HG03571 (cell line): ENCODE data around the gene ZNF749.
A peak's percentile ranks its signal among the peaks of the same experiment; 100 is the strongest.

ENCODE experiments used
- ATAC-seq: cut with Tn5 transposase; IDR thresholded peaks from one replicate; pipeline ENCODE4 v1.9.1; 2021; ENCODE audit not compliant: unreplicated experiment

Gene ZNF749

DNA sequence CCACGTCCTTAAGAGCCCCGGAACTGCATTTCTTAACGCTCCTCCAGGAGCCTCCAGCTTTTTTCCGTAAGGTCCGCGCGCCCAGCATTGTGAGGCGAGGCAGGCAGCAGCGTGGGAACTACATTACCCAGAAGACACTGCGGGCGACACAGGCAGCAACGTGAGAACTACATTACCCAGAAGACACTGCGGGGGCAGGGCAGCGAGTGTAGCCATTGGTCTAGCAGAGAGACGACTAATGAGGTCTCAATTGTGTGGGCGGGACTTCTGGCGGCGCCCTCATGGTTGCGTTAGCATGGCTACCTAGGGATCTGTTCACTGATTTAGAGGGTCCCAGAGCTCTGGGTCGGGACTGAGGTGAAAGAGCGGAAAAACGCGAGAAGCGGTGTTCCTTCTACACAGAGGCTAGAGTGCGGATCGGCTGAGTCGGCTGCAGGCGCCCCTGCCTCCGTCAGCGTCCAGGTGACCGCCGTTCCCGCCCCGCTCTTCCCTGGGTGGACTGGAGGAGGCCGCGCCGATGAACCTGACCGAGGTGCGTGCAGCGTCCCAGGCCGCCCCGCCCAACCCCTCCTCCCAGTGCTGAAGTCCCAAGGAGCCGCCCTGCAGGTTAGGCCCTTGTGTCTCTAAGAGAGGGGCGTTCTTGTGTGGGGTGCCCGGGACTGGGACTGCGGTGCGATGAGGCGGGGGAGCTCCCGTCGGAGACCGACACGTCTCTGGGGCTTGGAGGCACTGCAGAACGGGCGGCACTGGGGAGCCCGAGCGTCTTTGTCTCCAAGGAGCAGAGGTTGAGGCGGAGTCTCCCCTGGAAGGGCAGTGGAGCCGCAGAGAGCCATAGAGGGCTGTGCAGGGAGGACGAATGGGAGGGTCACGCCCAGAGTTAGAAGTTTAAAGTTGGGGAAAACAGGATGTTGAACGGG, at the start of gene ZNF749:
TSS of gene ZNF749 (plus strand) at position 264 of the 917 bp plus-strand sequence. CDS start at position 518, 254 bp downstream.
- peak; percentile 84 for ATAC-seq

DNA sequence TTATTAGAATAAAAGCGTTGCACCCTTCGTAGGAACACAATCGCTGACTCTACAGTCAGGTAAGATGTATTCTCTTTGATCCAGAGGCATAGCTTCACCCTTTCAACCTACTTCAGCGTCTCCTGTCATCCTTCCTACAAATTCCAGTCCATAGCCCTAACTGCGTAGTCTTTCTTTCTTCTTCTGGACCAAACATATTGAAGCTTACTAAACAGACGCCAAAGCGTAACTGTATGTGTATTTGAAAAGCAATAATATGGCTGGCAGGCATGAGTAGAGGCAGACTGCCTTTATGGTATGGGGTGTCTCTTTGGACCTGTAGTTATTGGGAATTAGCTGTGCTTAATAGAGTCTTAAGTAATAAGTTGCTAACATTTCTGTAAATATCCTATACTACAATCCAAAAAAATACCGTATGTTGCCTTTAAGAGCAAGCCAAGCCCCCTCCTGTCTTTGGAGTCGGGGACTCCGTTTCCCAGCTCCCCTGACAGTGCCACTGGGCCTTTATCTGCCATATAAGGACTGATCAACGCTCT, 45.9 kb upstream of the ZNF749 start:
- no peak for ATAC-seq

DNA sequence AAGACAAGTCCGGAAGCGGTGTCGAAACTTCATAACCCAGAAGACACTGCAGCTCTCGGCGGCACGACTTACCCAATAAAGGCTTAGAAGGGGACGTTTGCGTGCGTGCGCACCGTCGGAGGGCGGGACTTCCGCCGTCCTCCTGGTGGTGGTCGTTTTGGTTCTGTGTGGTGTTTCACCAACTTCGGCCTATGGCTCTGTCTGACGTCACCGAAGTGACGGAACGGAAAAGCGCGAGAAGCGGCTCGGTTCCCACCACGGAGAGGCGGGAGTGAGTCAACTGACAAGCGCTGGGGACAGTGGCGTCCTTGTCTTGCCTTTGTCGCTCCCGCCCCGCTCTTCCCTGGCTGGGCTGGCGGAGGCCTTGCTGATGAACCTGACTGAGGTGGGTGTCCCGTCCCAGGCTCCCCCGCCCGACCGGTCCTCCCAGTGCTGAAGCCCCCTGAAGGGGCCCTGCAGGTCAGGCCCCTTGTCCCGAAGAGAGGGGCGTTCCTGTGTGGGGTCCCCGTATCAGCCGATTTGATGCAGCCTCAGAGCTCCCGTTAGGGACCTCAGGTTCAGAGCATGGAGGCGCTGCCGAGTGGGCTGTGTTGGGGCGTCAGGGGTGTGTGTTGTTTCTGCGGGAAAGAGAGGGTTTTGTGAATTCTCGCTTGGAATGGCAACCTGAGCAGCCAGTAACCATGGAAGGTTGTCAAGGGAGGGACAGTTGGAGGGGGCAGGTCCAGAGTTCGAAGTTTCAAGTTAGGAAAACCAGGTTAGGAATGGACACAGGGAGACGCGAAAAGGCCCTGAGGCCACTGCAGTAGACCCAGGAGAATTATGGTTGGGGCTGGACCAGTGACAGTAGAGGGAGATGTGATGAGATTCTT, 45.2 kb upstream of the ZNF749 start, which contains the start of gene ZNF548:
TSS of gene ZNF548 (plus strand) at position 125 of the 869 bp plus-strand sequence. CDS start at position 371, 246 bp downstream.
- ATAC-seq, result peak; percentile 97

DNA sequence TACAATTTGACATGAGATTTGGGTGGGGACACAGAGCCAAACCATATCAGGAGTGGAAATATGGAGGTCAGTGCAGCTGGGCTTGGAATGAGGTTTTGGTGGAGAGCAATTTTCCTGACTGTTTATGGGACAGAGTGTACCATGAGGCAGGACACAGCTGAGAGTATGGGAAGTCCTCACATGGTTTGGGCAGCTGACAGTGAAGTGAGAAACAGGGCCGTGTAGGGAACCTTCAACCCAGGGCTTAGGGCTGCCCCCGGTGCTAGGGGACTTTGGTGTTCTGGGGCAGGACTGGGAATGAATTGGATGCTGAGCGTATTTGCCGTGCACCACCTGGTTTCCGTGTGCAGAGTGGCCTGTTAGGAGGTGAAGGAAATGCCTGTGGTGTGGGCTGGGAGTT, 39.4 kb upstream of the ZNF749 start:
- no peak for ATAC-seq

DNA sequence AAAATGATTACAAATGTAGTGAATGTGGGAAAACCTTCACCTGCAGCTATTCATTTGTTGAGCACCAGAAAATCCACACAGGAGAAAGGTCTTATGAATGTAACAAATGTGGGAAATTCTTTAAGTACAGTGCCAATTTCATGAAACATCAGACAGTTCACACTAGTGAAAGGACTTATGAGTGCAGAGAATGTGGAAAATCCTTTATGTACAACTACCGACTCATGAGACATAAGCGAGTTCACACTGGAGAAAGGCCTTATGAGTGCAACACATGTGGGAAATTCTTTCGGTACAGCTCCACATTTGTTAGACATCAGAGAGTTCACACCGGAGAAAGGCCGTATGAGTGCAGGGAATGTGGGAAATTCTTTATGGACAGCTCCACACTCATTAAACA, 36.3 kb upstream of the ZNF749 start:
- no peak for ATAC-seq

DNA sequence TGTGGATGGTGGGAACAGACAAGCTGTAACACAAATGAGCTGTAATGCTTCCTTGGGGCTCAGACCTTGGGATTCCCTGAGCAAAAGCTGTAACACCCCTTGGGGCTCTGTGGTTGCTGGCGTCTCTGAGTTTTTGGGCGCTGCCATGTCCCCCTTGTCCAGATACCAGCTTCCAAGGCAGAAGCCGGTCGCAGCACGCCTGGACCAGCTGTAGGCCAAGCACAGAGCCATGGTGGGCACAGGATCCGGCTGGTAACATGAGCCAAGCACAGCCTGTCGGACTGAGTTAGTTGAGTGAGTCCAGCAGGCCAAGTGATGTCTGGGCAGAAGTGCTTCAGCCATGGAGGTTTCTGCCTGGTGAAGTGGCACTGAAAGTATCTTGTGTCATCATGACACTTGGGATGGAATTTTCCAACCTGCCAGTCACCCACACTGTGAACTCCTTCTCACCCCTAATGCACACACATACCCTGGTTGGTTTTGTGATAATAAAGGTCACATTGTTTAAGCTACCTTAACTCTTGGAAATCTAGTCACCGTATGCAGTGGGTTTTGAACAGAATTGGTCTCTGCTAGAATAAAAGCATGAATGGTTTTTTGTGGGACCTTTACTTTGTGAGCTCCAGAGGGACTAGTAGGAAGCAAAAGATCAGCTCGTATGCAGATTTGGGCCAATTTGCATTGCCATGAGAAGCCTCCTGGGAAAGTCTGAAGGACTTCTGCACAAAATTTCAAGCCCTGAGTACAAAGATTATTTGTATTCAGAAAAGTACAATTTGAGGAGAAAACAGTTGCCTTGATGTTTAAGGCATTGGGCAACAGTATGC, 31.2 kb upstream of the ZNF749 start:
- ATAC-seq, result no peak

DNA sequence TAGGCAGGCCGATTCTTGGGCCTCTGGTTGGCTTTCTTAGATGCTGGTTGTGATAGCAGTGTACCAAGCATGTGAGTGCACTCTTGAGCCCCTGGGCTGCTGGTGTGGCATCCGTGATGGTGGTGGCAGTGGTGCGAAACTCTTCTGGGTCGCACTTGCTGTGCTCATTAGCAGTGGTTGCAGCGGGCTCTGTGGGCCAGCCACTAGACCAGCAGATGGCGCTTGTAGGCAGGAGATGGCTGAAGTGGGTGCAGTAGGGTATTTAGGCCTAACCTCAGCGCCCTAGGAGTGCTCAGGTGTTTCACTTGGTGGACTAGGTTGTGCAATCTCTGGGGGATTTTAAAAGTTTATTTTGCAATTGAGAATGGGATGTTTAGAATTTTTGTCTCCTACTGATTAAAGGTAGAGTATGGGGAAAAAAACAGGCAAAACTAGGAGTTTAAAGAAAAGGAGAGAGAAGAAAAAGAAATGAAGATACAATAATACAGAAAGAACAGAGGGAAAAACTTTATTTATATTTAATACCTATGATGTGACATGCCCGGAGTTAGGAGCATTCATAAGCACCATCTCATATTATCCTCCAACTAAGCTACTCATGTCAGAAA, 28.5 kb upstream of the ZNF749 start:
- no peak for ATAC-seq

DNA sequence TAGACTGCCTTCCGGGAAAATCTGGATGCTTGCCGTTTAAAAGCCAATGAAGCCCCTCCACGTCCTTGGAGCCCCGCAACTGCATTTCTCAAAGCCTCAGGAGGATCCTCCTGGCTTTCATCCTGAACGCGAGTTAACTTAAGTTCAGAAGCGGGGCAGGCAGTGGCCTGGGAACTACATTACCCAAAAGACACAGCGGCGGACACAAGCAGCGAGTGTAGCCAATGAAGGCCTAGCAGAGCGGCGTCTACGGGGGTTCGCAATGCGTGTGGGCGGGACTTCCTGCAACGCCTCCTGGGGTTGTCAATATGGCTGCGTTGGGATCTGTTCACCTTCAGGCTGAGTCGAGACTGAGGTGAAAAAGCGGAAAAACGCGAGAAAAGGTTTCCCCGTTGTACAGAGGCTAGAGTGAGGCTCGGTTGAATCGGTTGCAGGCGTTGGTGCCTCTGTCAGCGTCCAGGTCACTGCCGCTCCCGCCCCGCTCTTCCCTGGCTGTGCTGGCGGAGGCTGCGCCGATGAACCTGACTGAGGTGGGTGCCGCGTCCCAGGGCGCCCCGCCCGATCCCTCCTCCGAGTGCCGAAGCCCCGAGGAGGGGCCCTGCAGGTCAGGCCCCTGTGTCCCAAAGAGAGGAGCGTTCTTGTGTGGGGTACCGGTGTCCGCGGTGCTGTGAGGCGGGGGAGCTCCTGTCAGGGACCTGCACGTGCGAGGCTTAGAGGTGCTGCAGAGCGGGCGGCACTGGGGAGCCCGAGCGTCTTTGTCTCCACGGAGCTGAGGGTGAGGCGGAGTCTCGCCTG, 24.1 kb upstream of the ZNF749 start, which contains the start of gene ZNF17:
TSS of gene ZNF17 (plus strand) at position 285 of the 795 bp plus-strand sequence. CDS start 2,455 bp downstream, outside the sequence.
- ATAC-seq, result peak; percentile 96

DNA sequence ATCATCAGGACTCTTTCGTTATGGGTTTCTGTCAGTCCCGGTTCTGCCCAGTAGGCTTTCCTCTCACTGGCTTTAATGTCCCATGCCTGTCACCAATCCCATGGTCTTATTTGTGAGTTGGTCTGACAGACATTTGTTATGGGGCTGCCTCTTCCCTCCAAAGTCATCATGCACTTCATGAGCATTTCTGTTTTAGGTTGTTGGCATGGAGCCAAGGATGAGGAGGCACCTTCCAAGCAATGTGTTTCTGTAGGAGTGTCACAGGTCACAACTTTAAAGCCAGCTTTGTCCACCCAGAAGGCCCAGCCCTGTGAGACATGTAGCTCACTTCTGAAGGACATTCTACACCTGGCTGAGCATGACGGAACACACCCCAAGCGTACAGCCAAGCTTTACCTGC, 15.7 kb upstream of the ZNF749 start:
- ATAC-seq, result no peak

DNA sequence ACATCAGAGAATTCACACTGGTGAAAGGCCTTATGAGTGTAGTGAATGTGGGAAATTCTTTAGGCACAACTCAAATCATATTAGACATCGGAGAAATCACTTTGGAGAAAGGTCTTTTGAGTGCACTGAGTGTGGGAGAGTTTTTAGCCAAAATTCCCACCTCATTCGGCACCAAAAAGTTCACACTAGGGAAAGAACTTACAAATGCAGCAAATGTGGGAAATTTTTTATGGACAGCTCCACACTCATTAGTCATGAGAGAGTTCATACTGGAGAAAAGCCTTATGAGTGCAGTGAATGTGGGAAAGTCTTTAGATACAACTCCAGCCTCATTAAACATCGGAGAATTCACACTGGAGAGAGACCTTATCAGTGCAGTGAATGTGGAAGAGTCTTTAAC, 14.1 kb upstream of the ZNF749 start:
- ATAC-seq, result no peak

DNA sequence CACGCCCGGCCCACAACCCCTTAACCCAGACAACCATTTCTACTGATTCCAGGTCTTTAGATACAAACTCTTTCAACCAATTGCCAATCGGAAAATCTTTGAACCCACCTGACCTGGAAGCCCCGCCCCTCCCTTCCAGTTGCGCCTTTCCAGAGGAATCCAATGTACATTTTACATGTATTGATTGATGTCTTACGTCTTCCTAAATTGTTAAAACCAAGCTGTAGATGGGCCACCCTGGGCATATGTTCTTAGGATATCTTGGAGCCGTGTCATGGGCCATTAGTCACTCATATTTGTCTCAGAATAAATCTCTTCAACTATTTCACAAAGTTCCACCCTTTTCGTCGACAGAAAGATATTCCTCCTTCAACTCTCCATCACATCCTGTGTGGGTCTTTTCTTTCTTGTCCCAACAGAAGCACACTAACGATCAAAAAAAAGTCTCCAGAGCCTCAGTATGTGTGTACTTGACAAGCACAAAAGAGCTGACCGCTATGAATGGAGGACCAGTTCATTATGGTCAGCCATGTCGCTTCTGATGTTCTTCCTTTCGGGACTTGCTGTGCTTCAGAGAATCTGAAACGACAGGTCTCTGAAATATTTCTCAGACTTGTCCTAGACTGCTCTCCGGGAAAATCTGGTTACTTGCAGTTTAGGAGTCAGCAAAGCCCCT, 601 bp upstream of the ZNF749 start:
- no peak for ATAC-seq

DNA sequence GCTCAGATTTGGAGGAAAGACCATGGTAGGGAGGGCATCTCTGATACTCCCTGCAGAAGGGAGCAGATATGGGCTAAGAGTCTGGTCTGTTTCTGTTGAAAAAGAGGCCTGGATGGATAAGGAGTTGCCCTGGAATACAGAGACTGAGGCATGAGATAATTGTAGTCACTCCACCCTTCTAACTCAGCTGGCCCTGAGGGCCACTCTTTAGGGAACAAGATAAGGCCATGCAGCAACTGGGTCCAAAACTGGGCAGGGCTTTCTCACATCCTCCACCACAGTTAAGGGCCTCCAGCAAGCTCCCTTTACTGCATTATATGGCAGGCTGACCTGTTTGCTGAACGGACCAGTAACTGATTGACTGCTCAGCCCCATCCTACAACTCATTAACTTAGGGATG, 1.3 kb downstream of the ZNF749 start:
- ATAC-seq, result no peak

DNA sequence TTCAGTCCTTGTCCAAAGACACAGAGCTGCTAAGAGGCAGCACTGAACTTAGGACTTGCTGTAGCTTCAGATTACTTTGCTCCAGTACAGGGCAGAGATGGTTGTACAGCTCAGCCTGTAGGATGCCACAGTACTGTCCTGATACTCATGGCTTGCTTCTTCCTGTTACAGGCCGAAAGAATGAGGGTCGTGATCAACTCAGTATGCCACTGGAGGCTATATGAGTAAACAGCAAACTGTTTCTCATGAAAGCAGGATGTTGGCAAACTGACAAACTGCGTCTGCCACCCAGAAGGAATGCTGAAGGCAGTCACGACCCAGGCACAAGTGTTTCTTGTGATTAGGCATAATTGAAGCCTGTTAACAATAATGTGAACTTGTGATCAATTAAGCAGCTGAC, 2.8 kb downstream of the ZNF749 start:
- ATAC-seq, result no peak

DNA sequence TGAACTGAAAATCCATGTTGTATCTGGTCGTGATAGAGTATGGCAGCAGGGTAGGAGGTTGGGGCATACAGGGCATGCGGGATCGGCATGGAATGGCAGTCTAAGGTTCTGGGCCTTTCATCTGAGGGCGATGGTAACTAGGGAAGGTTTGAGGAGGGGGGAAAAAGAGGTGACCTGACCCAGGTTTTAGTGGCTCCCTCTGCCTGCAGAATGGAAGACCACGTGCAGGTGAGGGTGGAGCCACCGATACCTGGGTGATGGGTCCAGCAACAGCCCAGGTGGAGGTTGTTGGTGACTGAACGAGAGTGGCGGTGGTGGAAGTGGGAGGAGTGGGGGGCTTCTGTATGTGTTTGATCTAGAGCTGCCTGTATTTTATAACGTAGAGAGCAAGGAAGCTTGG, 3.8 kb downstream of the ZNF749 start:
- no peak for ATAC-seq

DNA sequence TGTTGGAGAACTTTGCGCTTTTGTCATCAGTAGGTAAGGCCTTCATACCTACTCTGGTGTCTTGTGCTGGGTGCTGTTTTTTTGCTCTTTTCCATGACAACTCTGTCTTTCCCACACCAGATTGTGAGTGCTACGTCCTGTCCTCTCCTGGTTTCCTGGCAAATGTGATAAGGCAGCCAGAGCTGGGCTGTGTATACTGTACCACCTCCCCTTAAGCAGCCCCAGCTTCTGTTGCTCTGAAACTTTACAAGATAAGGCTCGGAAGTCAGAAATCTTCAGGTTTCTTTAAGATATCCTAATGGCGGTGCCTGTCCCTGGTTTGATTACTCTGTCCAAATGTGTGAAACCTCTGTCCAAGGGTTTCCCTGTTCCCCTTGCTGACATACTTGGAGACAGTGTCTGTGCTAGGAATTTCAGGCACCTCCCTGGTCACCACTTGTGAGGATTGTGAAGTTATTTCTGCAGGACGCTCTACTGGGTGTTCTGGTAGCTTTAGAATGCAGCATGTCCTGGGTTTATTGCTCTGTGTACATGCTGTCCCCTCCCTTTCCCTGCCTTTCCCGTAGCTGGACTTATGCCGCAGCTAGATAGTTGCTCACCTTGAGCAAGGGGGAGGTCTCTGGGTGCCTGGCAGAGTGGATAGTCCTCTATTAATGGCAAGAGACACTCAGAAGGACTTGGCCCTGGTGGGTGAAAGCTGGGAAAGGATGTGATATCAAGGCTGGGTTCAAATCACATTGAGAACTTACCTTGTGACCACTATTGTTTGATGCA, 7.0 kb downstream of the ZNF749 start:
- no peak for ATAC-seq

DNA sequence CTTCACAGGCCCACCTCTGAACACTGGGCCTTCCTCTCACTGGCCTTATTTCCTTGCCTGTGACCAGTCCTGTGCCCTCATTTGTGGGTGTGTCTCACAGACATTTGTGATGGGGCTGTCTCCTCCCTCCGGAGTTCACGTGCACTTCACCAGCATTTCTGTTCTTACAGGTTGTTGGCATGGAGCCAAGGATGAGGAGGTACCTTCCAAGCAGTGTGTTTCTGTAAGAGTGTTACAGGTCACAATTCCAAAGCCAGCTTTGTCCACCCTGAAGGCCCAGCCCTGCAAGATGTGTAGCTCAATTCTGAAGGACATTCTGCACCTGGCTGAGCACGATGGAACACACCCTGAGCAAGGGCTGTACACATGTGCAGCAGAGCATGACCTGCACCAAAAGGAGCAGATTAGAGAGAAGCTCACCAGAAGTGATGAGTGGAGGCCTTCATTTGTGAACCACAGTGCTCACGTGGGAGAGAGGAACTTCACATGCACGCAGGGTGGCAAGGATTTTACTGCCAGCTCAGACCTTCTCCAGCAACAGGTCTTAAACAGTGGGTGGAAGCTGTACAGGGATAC, 8.1 kb downstream of the ZNF749 start:
- ATAC-seq, result no peak

DNA sequence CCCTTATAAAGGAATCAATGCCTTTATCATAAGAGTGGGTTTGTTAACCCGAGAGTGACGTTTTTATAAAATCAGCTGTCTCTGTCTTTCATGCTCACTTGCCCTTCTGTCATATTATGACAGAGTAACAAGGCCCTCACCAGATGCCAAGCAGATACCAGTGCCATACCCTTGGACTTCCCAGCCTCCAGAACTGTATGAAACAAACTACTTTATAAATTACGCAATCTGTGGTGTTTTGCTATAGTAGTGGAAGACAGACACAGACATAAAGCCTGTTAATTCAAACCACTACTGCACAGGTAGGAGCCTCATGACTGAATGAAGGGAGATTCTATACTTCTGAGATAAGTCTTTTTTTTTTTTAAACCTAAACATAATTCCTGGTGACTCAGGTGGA, 17.2 kb downstream of the ZNF749 start:
- ATAC-seq, result no peak
